HFFc6 (cell line): ENCODE measurements around the gene NTHL1. TPM values are rescaled to one million over a fixed set of nuclear protein-coding genes. Genes with fewer than 3 reads are reported as not detected.

Experiments
- DNase-seq: peaks from one replicate; pipeline ENCODE4 v3.0.0-alpha.2; 2018
- H3K27ac Mint-ChIP-seq: 2 replicates; pipeline ENCODE4 v1.8.0; 2020; ENCODE audit warnings: mild to moderate bottlenecking, mixed read lengths
- H3K27me3 Mint-ChIP-seq: 2 replicates; pipeline ENCODE4 v1.8.0; 2021; ENCODE audit warnings: mild to moderate bottlenecking, moderate library complexity, mixed read lengths; ENCODE audit not compliant: insufficient read depth
- H3K36me3 Mint-ChIP-seq: 2 replicates; pipeline ENCODE4 v1.8.0; 2021; ENCODE audit warnings: low read depth, mixed read lengths
- H3K4me1 Mint-ChIP-seq: 2 replicates; pipeline ENCODE4 v1.8.0; 2020; ENCODE audit warnings: low read depth, mixed read lengths
- H3K4me3 Mint-ChIP-seq: 2 replicates; pipeline ENCODE4 v1.8.0; 2020; ENCODE audit warnings: mild to moderate bottlenecking, moderate library complexity, mixed read lengths
- H3K9me3 Mint-ChIP-seq: 2 replicates; pipeline ENCODE4 v1.8.0; 2020; ENCODE audit warnings: mild to moderate bottlenecking, mixed read lengths
- total RNA-seq, 6 experiments: library from RNA; stranded (reverse); fragmentation: NEBNext Ultra II Directional; extraction: Animal tissue kit (Norgen Biotek cat#: 25700); gene quantifications; 2 replicates in 1 of 6; 3 replicates in 5 of 6; pipeline ENCODE4 v1.2.3, GENCODE V29; 2021
- TF ChIP-seq, protein P1 (sequence below): fragments of 200-600 bp; sonication (generic); IDR thresholded peaks from 2 replicates; pipeline ENCODE4 v1.5.0; 2021; ENCODE audit warnings: antibody characterized with exemption, mild to moderate bottlenecking

NTHL1 gene
- total RNA-seq, 6 experiments from 2014 or later = 23.7 to 31.5 (median 26.4) TPM

GRCh38 chr16:1998852-1999801 is 48.5 kb downstream of the NTHL1 start:
- no peak for DNase-seq
- Mint-ChIP-seq H3K27me3 (no peaks in the 10 kb centered on the region), H3K4me1 (peaks cover 14% of the 10 kb centered on the region; the same call in 1 of the 2 replicates), H3K36me3 (peaks cover 10% of the 10 kb centered on the region; the same call in 1 of the 2 replicates), H3K9me3 (no peaks in the 10 kb centered on the region), H3K27ac (no peak overlapping the region), H3K4me3 (no peak overlapping the region)
- TF ChIP-seq, protein P1, sequence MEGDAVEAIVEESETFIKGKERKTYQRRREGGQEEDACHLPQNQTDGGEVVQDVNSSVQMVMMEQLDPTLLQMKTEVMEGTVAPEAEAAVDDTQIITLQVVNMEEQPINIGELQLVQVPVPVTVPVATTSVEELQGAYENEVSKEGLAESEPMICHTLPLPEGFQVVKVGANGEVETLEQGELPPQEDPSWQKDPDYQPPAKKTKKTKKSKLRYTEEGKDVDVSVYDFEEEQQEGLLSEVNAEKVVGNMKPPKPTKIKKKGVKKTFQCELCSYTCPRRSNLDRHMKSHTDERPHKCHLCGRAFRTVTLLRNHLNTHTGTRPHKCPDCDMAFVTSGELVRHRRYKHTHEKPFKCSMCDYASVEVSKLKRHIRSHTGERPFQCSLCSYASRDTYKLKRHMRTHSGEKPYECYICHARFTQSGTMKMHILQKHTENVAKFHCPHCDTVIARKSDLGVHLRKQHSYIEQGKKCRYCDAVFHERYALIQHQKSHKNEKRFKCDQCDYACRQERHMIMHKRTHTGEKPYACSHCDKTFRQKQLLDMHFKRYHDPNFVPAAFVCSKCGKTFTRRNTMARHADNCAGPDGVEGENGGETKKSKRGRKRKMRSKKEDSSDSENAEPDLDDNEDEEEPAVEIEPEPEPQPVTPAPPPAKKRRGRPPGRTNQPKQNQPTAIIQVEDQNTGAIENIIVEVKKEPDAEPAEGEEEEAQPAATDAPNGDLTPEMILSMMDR = no peak

DNA sequence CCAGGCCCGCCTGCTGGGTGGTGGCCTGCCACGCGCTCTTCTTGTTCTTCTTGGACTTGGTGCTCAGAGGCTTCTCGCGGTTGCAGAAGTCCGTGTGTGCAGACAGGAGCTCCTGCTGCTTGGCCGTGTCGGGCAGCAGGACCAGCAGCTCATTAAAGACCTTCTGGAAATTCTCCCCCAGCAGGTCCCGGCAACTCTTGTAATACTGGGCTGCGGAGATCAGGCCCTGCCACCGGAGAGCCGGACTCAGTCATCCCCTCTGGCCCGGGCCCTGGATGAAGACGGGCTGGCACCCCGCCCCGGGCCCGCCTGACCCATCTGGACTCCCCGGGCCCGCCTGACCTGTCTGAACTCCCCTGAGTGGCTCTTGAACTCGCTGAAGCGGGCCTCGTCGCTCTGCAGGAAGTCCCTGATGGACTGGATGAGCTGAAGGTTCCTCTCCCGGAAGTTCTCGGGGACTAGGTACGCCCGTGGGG is 49.2 kb downstream of the NTHL1 start:
- H3K27me3 Mint-ChIP-seq = no peaks in the 10 kb centered on the region
- peak overlapping the region; percentile 43; the same call in 1 of the 2 replicates for H3K27ac Mint-ChIP-seq
- peaks cover 10% of the 10 kb centered on the region; the same call in 1 of the 2 replicates for H3K36me3 Mint-ChIP-seq
- TF ChIP-seq, protein P1 = no peak
- no peak overlapping the region for H3K4me3 Mint-ChIP-seq
- H3K4me1 Mint-ChIP-seq = peaks cover 14% of the 10 kb centered on the region; the same call in 1 of the 2 replicates
- DNase-seq = no peak
- no peaks in the 10 kb centered on the region for H3K9me3 Mint-ChIP-seq

DNA sequence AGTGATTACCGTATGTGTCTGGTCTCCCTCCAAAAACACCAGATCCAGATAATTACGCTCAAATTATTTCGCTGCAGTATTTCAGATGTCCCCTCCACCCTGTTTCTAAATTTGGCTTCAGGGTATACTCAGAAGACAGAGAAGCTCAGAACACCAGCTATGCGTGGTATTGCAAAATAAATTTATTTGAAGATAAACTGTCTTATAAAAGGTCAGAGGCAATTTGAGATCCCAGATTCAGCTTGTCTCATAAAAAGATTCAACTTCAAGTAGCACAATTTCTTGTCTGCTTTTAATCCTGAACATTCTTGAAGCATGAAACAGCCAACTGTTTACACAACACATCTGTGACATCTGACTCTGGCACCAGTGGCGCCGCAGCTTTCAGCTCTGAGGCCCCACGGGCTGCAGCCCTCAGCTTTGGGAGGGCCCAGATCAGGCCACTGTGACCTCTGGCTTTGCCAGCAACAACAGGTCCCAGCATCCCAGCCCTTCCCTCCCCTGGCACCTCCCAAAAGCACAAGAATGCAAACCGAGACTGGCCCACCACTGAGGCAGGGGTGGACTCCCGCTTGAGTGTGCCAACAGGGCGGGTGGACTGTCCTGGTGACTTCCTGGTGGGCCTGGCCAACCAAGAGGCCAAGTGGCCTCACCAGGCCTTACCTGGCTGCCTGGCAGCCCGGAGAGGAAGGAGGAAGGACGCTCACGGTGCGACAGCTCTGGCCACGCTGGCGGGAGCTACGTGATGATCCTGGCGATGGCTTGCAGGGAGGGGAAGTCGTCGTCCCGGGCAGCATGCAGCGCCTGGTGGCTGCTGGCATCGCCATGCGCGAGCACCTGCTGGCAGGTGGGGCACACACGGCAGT is 49.9 kb downstream of the NTHL1 start:
- no peak for DNase-seq
- TF ChIP-seq, protein P1 = no peak
- Mint-ChIP-seq H3K4me1 (peaks cover 14% of the 10 kb centered on the region; the same call in 1 of the 2 replicates), H3K9me3 (no peaks in the 10 kb centered on the region), H3K27me3 (no peaks in the 10 kb centered on the region), H3K36me3 (peaks cover 10% of the 10 kb centered on the region; the same call in 1 of the 2 replicates), H3K27ac (no peak overlapping the region; the same call in 1 of the 2 replicates), H3K4me3 (no peak overlapping the region)

- Mint-ChIP-seq H3K4me1 (peaks cover 14% of the 10 kb centered on the region; the same call in 1 of the 2 replicates), H3K27me3 (peaks cover 10% of the 10 kb centered on the region; the same call in 1 of the 2 replicates), H3K36me3 (peaks cover 10% of the 10 kb centered on the region; the same call in 1 of the 2 replicates), H3K4me3 (no peak overlapping the region), H3K9me3 (no peaks in the 10 kb centered on the region), H3K27ac (no peak overlapping the region)
- TF ChIP-seq, protein P1 = no peak
- DNase-seq = peak; percentile 6
These were observed 53.9 kb downstream of the NTHL1 start for GRCh38 chr16:1993731-1994131.

- Mint-ChIP-seq H3K9me3 (no peaks in the 10 kb centered on the region), H3K27me3 (peaks cover 10% of the 10 kb centered on the region; the same call in 1 of the 2 replicates)
These were observed 54.8 kb downstream of the NTHL1 start for GRCh38 chr16:1992704-1993317.

More at GRCh38 chr16:1992704-1993317, 54.8 kb downstream of the NTHL1 start:
- H3K27ac Mint-ChIP-seq = no peak overlapping the region
- TF ChIP-seq, protein P1 = no peak
- peaks cover 8% of the 10 kb centered on the region; the same call in 1 of the 2 replicates for H3K4me1 Mint-ChIP-seq
- DNase-seq = no peak
- peaks cover 5% of the 10 kb centered on the region; the same call in 1 of the 2 replicates for H3K36me3 Mint-ChIP-seq
- no peak overlapping the region for H3K4me3 Mint-ChIP-seq
